Vagina (tissue), 2 donors: ENCODE results near the gene OVOL1. TPM values are rescaled to one million over a fixed set of nuclear protein-coding genes. Genes with fewer than 3 reads are reported as not detected.

Experiments used
- DNase-seq, 2 donors: peaks; one replicate each; pipeline ENCODE4 v3.0.0-alpha.2; 2017; ENCODE audit errors: extremely low spot score in 2 of 2
- H3K27ac ChIP-seq: fragments of 200-600 bp; sonication (generic); one replicate; pipeline ENCODE4 v1.5.1; 2019
- H3K27me3 ChIP-seq: fragments of 200-600 bp; sonication (generic); one replicate; pipeline ENCODE4 v1.5.1; 2019
- H3K36me3 ChIP-seq, 2 donors: fragments of 200-600 bp; sonication (generic); one replicate each; pipeline ENCODE4 v1.5.1; 2017 to 2019
- H3K4me1 ChIP-seq: fragments of 200-600 bp; sonication (generic); one replicate; pipeline ENCODE4 v1.5.1; 2019
- H3K4me3 ChIP-seq, 2 donors: fragments of 200-600 bp; sonication (generic); 1 replicate in 1 of 2; 2 replicates in 1 of 2; pipeline ENCODE4 v1.5.1; 2016 to 2019
- H3K9me3 ChIP-seq: fragments of 200-600 bp; sonication (generic); one replicate; pipeline ENCODE4 v1.5.1; 2019
- POLR2A ChIP-seq, 2 donors: fragments of 450-650 bp; IDR thresholded peaks; one replicate each; pipeline ENCODE4 v1.6.1; 2017; ENCODE audit warnings: antibody characterized with exemption in 2 of 2, mild to moderate bottlenecking in 2 of 2, moderate library complexity in 2 of 2
- POLR2AphosphoS5 ChIP-seq, 2 donors: sonication (generic); formaldehyde crosslinking; IDR thresholded peaks; one replicate each; pipeline ENCODE4 v1.9.0; 2017; ENCODE audit warnings: antibody characterized with exemption in 2 of 2, mild to moderate bottlenecking in 2 of 2, low read depth in 1 of 2; ENCODE audit not compliant: insufficient read depth in 1 of 2
- intact Hi-C: fragments of 100-400 bp; cut with DNase I; formaldehyde crosslinking; loops from one replicate; pipeline ENCODE4 v1.15.1; 2023
- total RNA-seq: library from RNA; depleted of rRNA; stranded (reverse); fragments of >200 nt; gene quantifications from one replicate; pipeline ENCODE4 v1.2.3, GENCODE V29; 2016
- TF ChIP-seq, protein P1 (sequence below), 3 experiments: fragments of 450-650 bp in 2 of 3; fragments of 200-600 bp in 1 of 3; sonication (generic) in 1 of 3; IDR thresholded peaks; one replicate each; pipeline ENCODE4 v1.5.1; 2017 to 2019; ENCODE audit warnings: antibody characterized with exemption in 3 of 3, mild to moderate bottlenecking in 2 of 3, moderate library complexity in 2 of 3

The OVOL1 gene
- total RNA-seq, 1 donor from 2014 or later = 17.4 TPM

- no peak for DNase-seq
- Histone ChIP-seq H3K36me3 (no peaks in the 10 kb centered on the region), H3K4me1 (peaks cover 3% of the 10 kb centered on the region), H3K9me3 (no peaks in the 10 kb centered on the region), H3K4me3 (no peak overlapping the region), H3K27me3 (no peaks in the 10 kb centered on the region), H3K27ac (no peak overlapping the region)
- intact Hi-C loops = no loop called here
- TF ChIP-seq, protein P1, sequence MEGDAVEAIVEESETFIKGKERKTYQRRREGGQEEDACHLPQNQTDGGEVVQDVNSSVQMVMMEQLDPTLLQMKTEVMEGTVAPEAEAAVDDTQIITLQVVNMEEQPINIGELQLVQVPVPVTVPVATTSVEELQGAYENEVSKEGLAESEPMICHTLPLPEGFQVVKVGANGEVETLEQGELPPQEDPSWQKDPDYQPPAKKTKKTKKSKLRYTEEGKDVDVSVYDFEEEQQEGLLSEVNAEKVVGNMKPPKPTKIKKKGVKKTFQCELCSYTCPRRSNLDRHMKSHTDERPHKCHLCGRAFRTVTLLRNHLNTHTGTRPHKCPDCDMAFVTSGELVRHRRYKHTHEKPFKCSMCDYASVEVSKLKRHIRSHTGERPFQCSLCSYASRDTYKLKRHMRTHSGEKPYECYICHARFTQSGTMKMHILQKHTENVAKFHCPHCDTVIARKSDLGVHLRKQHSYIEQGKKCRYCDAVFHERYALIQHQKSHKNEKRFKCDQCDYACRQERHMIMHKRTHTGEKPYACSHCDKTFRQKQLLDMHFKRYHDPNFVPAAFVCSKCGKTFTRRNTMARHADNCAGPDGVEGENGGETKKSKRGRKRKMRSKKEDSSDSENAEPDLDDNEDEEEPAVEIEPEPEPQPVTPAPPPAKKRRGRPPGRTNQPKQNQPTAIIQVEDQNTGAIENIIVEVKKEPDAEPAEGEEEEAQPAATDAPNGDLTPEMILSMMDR (IDR thresholded peaks at IDR 0.05) = no peak
- TF ChIP-seq POLR2A (IDR thresholded peaks at IDR 0.05) = no peak
- TF ChIP-seq POLR2AphosphoS5 (IDR thresholded peaks at IDR 0.05; ENCODE audit: insufficient read depth in 1 of 2, low read depth in 1 of 2) = no peak
Observed at GRCh38 chr11:65808744-65809341, 22.0 kb downstream of the OVOL1 start.

- Histone ChIP-seq H3K27ac (no peak overlapping the region), H3K9me3 (no peaks in the 10 kb centered on the region), H3K4me1 (peaks cover 9% of the 10 kb centered on the region), H3K27me3 (no peaks in the 10 kb centered on the region), H3K4me3 (no peak overlapping the region), H3K36me3 (no peaks in the 10 kb centered on the region)
- no peak for DNase-seq
- TF ChIP-seq, protein P1 (IDR thresholded peaks at IDR 0.05) = no peak
- TF ChIP-seq POLR2AphosphoS5 (IDR thresholded peaks at IDR 0.05; ENCODE audit: insufficient read depth in 1 of 2, low read depth in 1 of 2) (no peak), POLR2A (IDR thresholded peaks at IDR 0.05) (no peak)
- intact Hi-C loops = no loop called here
Observed at GRCh38 chr11:65809496-65809895, 22.6 kb downstream of the OVOL1 start.

GRCh38 chr11:65810046-65810868 lies 23.4 kb downstream of the OVOL1 start:
- TF ChIP-seq POLR2AphosphoS5 (IDR thresholded peaks at IDR 0.05; ENCODE audit: insufficient read depth in 1 of 2, low read depth in 1 of 2) = no peak
- TF ChIP-seq, protein P1 (IDR thresholded peaks at IDR 0.05) = no peak
- TF ChIP-seq POLR2A (IDR thresholded peaks at IDR 0.05) = no peak
- H3K4me3 ChIP-seq = no peak overlapping the region
- H3K27me3 ChIP-seq = no peaks in the 10 kb centered on the region
- H3K27ac ChIP-seq = no peak overlapping the region
- no peak for DNase-seq
- intact Hi-C loops = loop anchor here (10.0 kb wide), 1 partner anchor 185 kb away; no protein-coding TSS in a partner anchor
- no peaks in the 10 kb centered on the region for H3K9me3 ChIP-seq
- peaks cover 15% of the 10 kb centered on the region for H3K4me1 ChIP-seq
- H3K36me3 ChIP-seq = no peaks in the 10 kb centered on the region

DNA sequence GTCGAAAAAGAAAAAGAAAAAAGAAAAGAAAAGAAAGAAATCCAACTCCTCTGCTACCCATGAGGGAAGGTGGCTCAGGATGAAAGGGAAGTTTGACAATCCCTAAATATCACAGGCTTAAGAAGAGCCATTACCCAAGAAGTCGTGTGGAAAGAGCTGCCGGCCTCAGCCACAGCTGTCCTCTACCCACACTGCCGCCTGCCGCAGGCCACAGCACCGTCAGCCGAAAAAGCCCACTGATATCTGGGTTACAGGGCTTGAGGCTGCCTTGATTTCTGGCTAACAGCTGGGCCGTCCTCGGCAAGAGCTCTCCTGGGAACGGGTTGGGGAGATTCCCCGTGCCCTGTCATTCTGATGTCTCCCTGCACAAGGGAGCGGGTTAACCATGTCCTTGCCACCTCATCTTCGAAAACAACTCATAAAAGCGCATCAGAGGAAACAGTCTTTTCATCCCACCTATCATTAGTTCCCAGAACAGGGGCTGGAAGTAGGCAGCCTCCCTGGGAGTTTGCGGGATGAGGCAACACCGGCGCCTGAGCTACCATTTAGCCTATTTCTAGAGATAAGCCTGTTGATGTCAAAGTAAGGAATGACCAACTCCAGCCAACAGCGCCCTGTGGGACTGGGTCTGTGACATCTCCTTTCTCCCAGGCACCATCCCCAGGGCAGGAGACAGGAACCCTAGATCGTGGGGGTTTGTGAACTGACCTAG lies 25.1 kb downstream of the OVOL1 start:
- Histone ChIP-seq H3K27ac (no peak overlapping the region), H3K4me3 (no peak overlapping the region), H3K9me3 (no peaks in the 10 kb centered on the region), H3K4me1 (peaks cover 21% of the 10 kb centered on the region), H3K36me3 (no peaks in the 10 kb centered on the region), H3K27me3 (no peaks in the 10 kb centered on the region)
- DNase-seq = no peak
- TF ChIP-seq POLR2AphosphoS5 (IDR thresholded peaks at IDR 0.05; ENCODE audit: insufficient read depth in 1 of 2, low read depth in 1 of 2) = no peak
- intact Hi-C loops = loop anchor here (10.0 kb wide), 1 partner anchor 187 kb away; no protein-coding TSS in a partner anchor

DNA sequence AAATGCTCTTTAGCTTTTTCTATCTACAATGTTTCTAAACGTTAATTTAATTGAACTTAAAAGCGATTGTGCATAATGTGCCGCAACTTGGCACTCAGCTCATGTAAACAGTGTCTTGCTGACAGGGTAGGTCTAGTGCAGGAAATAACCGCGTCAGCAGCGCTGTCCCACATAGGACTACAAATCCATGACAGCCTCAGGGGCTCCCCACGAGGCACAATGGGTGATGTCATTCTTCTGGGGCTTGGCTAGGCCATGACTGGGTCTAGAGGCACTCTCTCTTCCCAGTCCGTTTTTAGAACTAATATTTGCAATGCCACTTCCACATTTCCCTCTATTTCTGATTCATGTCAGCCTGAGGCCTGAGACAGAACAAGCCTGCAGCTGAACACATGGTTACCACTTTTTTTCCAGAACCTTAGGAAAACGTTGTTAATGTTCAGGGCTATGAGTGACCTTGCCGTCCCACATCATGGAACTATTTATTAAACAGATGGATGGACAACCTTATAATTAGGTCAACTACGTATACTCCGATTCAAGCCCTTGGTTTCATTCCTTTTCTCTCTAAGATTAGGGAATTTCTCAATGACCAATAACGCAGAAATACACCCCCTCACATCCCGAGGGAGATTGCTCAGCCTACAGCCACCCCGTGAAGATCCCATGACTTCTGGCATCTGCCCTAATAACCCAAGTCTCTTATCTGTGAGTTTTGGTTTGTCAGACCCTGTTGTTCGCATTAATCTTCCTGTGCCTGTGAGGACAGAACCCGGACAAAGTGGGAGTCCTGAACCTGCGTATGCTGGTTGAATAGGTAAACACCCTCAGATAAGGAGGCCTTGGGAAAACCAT lies 27.5 kb downstream of the OVOL1 start:
- no peak for DNase-seq
- no peak for TF ChIP-seq POLR2A (IDR thresholded peaks at IDR 0.05)
- TF ChIP-seq POLR2AphosphoS5 (IDR thresholded peaks at IDR 0.05; ENCODE audit: insufficient read depth in 1 of 2, low read depth in 1 of 2) = no peak
- H3K27ac ChIP-seq = no peak overlapping the region
- H3K36me3 ChIP-seq = no peaks in the 10 kb centered on the region
- H3K4me3 ChIP-seq = no peak overlapping the region
- H3K27me3 ChIP-seq = no peaks in the 10 kb centered on the region
- no peaks in the 10 kb centered on the region for H3K9me3 ChIP-seq
- intact Hi-C loops = loop anchor here (10.0 kb wide), 1 partner anchor 190 kb away; no protein-coding TSS in a partner anchor
- H3K4me1 ChIP-seq = peaks cover 29% of the 10 kb centered on the region
